GM23248 (cell line): Measurements from ENCODE around the gene CASP9.

ENCODE experiments used
- EZH2 ChIP-seq: fragments of 200-600 bp; sonication (generic); IDR thresholded peaks from 2 replicates; pipeline ENCODE4 v1.6.1; 2018; ENCODE audit warnings: antibody characterized with exemption, mild to moderate bottlenecking; ENCODE audit not compliant: insufficient read depth, poor library complexity, severe bottlenecking
- EZH2phosphoT487 ChIP-seq: fragments of 200-600 bp; sonication (generic); IDR thresholded peaks from 2 replicates; pipeline ENCODE4 v1.6.1; 2018; ENCODE audit warnings: antibody characterized with exemption, moderate library complexity, mild to moderate bottlenecking, low read depth; ENCODE audit not compliant: insufficient read depth

- TF ChIP-seq EZH2phosphoT487 (no peak), EZH2 (no peak)
These were observed 22.6 kb upstream of the CASP9 start for GRCh38 chr1:15546641-15547040.
